Neutrophil (primary cell): ENCODE results near the gene CNOT3.

Source experiments
- H3K27ac ChIP-seq: fragments of 200-600 bp; sonication (generic); 2 replicates; pipeline ENCODE4 v1.5.1; 2016; ENCODE audit warnings: mild to moderate bottlenecking, moderate library complexity
- H3K27me3 ChIP-seq: fragments of 200-600 bp; sonication (generic); 2 replicates; pipeline ENCODE4 v1.6.0; 2016; ENCODE audit warnings: mild to moderate bottlenecking
- H3K36me3 ChIP-seq: fragments of 200-600 bp; sonication (generic); 2 replicates; pipeline ENCODE4 v1.5.1; 2017
- H3K4me1 ChIP-seq, 2 experiments: fragments of 200-600 bp in 1 of 2; sonication (generic) in 1 of 2; 1 replicate in 1 of 2; 2 replicates in 1 of 2; pipeline versions ENCODE4 v1.5.1 to v1.6.1; 2013 to 2016; ENCODE audit warnings: low read depth in 1 of 2, low read length in 1 of 2, mild to moderate bottlenecking in 1 of 2, moderate library complexity in 1 of 2; ENCODE audit not compliant: control insufficient read depth in 1 of 2, insufficient read depth in 1 of 2
- H3K4me3 ChIP-seq, 2 experiments: fragments of 200-600 bp in 1 of 2; sonication (generic) in 1 of 2; 1 replicate in 1 of 2; 2 replicates in 1 of 2; pipeline ENCODE4 v1.5.1; 2013 to 2016; ENCODE audit warnings: low read depth in 1 of 2, low read length in 1 of 2, mild to moderate bottlenecking in 1 of 2, moderate library complexity in 1 of 2
- H3K9me3 ChIP-seq: fragments of 200-600 bp; sonication (generic); 2 replicates; pipeline ENCODE4 v1.5.1; 2016
- TF ChIP-seq, protein P1 (sequence below): fragments of 200-600 bp; sonication (generic); IDR thresholded peaks from 2 replicates; pipeline ENCODE4 v1.5.1; 2016; ENCODE audit warnings: antibody characterized with exemption

The CNOT3 gene

DNA sequence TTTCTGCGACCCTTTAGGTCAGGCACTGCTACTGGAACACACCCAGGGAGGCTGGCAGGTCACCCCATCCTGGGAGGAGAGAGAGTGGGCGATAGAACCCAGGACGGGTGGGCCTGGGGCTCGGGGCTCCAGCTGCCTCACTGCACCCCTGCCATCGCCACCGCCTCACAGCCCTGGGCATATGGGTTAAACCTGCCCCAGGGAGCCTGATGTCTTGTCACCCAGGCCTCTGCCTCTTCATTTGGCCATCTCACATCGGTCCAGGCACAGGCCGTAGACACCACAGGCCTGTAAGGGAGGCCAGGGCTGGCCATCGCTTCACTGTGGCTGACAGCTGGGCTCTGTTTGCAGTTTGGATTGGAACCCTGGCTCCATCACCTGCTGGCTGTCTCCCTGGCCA, 11.8 kb upstream of the CNOT3 start:
- Histone ChIP-seq H3K36me3 (peaks cover 92% of the 10 kb centered on the region), H3K27me3 (no peaks in the 10 kb centered on the region), H3K9me3 (no peaks in the 10 kb centered on the region), H3K27ac (no peak overlapping the region), H3K4me1 (no peaks in the 10 kb centered on the region), H3K4me3 (no peak overlapping the region)
- TF ChIP-seq, protein P1, sequence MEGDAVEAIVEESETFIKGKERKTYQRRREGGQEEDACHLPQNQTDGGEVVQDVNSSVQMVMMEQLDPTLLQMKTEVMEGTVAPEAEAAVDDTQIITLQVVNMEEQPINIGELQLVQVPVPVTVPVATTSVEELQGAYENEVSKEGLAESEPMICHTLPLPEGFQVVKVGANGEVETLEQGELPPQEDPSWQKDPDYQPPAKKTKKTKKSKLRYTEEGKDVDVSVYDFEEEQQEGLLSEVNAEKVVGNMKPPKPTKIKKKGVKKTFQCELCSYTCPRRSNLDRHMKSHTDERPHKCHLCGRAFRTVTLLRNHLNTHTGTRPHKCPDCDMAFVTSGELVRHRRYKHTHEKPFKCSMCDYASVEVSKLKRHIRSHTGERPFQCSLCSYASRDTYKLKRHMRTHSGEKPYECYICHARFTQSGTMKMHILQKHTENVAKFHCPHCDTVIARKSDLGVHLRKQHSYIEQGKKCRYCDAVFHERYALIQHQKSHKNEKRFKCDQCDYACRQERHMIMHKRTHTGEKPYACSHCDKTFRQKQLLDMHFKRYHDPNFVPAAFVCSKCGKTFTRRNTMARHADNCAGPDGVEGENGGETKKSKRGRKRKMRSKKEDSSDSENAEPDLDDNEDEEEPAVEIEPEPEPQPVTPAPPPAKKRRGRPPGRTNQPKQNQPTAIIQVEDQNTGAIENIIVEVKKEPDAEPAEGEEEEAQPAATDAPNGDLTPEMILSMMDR = no peak

DNA sequence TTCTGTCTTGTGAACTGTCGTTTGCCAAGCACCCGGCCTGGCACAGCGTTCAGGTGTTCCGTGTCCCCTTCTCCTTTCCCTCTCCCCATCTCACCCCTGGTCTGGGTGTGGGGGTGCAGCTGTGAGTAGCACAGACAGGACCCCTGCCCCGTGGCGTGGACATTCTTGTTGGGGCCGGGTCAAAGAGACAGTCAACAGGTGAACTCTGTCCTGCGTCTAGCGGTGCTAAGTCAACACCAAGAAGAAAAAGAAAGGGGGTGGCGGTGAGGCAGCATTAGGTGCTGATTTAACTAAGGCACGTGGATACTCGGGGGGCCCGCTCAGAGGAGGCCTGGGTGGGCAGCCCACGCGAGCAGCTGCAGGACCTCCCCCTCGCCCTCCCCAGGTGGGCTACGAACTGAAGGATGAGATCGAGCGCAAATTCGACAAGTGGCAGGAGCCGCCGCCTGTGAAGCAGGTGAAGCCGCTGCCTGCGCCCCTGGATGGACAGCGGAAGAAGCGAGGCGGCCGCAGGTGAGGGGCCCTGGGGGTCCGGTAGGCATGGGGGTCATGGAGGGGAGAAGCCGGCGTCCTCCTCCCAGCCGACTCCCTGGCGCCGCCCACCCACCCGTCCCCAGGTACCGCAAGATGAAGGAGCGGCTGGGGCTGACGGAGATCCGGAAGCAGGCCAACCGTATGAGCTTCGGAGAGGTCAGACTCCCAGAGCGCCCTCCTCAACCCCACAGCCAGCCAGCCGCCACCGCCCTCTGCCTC, 9.7 kb upstream of the CNOT3 start:
- Histone ChIP-seq H3K27ac (no peak overlapping the region), H3K4me3 (no peak overlapping the region), H3K9me3 (no peaks in the 10 kb centered on the region), H3K4me1 (no peaks in the 10 kb centered on the region), H3K27me3 (no peaks in the 10 kb centered on the region), H3K36me3 (peaks cover 90% of the 10 kb centered on the region)
- TF ChIP-seq, protein P1 = no peak

DNA sequence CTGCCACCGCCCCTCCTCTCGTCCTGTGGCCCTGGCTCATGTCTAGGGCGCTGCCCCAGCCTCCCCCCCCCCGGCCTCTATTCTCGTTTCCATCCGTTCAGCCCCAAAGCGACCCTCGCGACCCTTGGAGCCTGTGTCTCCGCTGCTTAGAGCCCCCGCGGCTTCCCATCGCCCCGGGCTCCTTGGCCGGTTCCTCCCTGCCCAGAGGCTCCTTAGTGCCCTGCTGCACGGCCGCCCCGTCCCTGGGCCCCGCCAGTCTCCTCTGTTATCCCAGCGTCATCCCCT, 9.2 kb upstream of the CNOT3 start:
- Histone ChIP-seq H3K4me1 (no peaks in the 10 kb centered on the region), H3K27ac (no peak overlapping the region), H3K36me3 (peaks cover 88% of the 10 kb centered on the region), H3K4me3 (no peak overlapping the region), H3K9me3 (no peaks in the 10 kb centered on the region), H3K27me3 (no peaks in the 10 kb centered on the region)
- TF ChIP-seq, protein P1 = no peak

DNA sequence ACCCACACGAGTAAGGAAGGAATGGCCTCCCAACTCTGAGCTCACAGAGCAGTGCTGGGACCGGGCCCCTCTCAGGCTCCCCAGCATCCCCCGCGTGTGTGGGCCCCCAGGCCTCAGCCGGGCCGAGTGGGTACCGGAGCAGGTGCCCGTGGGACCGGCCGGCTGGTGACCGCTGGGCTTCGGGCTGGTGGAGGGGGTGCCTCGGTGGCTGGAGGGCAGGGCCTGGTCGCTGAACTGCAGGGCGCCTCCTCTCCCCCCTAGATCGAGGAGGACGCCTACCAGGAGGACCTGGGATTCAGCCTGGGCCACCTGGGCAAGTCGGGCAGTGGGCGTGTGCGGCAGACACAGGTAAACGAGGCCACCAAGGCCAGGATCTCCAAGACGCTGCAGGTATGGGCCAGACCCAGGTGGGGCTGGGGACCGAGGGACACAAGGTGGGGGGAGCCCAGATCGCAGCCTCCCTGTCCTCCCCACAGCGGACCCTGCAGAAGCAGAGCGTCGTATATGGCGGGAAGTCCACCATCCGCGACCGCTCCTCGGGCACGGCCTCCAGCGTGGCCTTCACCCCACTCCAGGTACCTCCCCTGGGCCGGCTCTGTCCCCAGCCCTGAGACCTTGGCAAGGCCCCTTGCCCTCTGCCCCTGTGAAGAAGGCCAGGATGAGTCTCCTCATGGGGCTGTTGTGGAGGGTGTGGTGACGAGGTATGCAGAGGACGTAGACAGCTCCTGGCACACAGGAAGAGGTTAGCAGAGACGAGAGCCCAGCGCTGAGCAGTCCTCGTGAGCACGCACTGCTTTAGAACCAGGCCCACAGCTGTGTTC, 8.6 kb upstream of the CNOT3 start:
- Histone ChIP-seq H3K4me1 (no peaks in the 10 kb centered on the region), H3K9me3 (no peaks in the 10 kb centered on the region), H3K27ac (no peak overlapping the region), H3K4me3 (no peak overlapping the region), H3K36me3 (peaks cover 82% of the 10 kb centered on the region), H3K27me3 (no peaks in the 10 kb centered on the region)
- TF ChIP-seq, protein P1 = no peak

DNA sequence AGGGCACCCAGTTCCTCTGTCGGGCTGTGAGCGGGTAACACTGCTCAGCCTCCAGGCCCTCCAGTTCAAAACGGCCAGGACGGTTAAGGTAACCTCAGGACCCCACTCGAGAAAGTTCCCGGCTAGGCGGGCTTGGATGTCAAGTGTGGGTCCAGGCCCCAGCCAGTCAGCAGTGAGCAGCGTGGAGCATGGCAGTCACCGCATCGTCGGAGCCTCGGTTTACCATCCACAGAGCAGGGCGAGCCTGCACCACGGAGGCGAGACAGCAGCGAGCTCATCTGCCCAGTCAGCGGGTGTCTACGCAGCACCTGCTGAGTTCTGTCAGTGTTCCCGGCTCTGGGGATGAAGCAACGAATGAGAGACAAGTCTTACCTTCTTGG, 8.0 kb upstream of the CNOT3 start:
- Histone ChIP-seq H3K4me3 (no peak overlapping the region), H3K27me3 (no peaks in the 10 kb centered on the region), H3K9me3 (no peaks in the 10 kb centered on the region), H3K4me1 (no peaks in the 10 kb centered on the region), H3K27ac (no peak overlapping the region), H3K36me3 (peaks cover 76% of the 10 kb centered on the region)
- TF ChIP-seq, protein P1 = no peak
